Measurements from ENCODE around the gene FBN1.

The FBN1 gene

DNA sequence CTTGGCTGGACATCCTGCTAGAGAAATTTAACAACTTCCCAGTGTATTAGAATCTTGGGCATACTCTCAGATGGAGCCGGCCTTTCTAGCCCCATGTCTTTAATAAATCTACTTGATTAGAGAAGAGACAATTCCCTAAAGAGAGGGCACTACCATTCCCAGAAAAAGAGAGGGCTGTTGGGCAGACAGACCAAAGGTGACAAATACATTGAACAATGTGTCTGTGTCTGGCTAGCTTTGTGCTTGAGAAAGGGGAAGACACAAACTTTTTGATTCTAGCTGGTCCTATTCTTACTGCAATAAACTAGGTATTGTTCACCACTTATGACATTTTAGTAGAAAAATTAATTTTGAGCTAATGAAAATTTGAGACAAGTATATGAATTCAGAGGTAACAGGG lies 256.6 kb downstream of the FBN1 start:
- no peak for DNase-seq

DNA sequence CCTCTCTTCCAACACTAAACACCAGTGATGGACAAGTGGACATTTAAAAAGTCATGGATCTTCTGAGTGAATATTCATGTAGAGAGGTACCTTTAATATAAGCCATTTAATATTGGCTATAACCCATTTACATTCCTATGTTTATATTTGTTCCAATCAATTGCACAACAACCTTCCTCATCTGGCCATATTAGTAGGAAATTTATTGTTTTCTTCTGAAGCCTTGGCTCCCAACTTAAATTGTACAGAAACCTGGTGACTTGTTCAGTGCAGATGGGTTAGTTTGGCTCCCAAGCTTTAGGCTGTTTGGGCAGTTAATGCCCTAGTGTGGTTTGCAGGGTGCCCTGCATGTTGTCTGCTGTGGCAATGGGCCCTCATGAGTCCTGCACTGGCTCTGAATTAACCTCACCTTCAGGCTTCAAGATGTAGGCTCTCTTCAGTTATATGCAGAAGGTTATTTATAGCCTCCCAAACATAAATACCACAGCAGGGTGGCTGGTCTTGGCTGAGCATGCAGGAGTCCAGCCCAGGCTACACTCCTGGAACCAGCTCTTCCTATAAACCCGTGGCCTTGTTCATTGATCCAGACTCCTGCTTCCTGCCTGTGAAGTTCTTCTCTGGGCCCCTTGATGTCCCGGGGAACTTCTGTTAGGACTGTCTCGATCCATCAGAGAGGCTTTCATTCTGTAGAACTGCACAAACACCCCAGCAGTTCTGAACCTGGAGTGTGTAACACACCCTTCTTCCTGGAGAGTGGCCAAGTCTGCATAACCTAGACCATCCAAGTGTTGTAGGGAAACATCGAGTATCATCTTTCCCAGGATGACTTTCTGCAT lies 257.3 kb downstream of the FBN1 start:
- no peak for DNase-seq

DNA sequence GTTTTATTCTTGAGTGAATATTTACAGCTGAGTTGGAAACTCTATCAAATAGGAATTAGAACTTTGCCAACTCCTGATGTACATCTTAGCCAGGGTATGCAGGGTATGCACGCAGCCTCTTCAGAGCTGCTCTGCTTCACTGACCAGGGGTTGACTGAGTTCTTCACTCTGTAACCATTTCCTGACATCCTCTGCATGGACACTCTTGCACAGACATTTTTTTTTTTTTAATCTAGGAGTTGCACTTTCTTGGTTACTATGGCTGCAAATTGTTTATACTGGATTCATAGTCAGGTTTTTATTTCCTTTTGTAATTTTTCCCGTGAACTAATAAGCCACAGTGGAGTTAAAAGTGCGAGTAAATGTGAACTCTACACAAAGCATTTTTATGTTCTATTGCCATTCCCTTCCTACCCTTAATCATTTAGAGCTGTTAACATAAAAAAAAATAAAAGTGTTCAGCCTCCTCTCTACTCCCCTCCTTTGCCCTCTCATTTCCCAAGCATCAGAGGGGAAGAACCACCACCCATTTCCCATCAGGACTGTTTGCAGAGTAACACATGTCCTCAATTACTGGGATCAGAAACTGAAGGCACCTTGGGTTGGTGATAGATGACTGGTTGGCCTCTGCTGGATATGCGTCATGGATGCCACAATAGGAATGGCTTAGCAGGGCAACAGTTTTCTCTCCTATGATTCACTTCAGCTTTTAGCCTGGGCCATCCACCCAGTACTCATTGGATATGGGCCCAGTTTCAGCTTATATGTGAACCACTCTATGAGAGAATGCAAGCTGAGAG lies 260.3 kb downstream of the FBN1 start:
- no peak for DNase-seq

DNA sequence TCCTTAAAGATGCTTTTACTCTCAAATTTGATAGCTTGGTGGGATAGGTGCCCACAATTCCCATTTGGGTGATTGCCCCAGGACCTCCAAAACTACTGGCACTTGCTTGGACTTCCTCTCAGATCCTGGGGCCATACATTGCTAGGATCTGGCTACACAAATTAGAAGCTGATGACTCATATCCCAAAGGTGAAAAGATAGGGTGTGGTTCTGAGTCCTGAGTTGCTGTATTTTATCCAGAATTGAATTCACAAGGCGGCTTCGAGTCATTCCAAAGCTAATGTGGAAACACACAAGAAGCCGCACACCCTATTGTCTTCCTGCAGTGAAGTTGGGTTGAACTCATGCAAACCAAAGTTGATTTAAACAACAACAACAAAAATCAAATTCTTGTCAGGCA lies 260.9 kb downstream of the FBN1 start:
- no peak for DNase-seq

DNA sequence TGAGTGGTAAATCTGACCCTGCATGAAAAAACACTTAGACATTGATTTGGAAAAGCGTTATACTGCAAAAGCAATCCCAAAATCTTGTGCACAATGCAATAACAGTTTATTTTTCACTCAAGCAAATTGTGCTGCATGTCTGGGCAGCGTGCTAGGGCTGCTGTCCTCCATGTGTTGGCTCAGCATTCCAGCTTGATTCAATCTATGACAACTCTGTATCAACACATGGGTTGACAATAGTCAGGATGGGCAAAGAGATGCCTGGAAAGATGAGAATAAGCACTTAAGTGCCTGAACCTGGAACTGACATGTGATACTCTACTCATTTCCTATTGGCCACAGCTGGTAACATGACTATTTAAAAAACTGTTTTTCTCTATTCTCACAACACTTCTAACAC lies 262.5 kb downstream of the FBN1 start:
- no peak for DNase-seq

DNA sequence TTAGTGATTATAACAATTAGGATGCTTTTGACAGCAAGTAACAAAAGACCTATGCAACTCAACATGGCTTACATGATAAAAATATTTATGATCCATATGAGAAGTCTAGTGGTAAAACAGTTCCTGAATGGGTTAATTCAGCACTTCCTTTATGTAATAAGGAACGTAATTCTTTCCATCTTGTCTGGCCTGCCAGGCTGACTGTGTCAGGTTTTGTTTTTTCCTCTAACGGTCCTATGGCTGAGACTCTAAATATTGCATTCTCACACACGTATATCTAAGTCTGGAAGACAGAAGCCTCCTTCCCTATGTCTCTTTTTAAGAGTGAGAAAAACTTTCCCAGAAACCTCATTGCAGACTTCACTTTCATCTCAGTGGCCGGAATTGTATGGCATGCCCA lies 263.6 kb downstream of the FBN1 start:
- no peak for DNase-seq

DNA sequence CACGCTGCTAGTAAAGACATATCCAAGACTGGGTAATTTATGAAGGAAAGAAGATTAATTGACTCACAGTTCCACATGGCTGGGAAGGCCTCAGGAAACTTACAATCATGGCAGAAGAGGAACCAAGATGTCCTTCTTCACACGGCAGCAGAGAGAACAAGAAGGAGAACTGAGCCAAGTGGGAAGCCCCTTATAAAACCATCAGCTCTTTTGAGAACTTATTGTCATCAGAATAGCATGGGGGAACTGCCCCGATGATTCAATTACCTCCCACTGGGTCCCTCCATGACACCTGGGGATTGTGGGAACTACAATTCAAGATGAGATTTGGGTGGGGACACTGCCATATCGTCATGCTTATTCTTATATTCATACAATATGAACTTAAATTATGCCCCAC lies 265.3 kb downstream of the FBN1 start:
- DNase-seq: no peak

DNA sequence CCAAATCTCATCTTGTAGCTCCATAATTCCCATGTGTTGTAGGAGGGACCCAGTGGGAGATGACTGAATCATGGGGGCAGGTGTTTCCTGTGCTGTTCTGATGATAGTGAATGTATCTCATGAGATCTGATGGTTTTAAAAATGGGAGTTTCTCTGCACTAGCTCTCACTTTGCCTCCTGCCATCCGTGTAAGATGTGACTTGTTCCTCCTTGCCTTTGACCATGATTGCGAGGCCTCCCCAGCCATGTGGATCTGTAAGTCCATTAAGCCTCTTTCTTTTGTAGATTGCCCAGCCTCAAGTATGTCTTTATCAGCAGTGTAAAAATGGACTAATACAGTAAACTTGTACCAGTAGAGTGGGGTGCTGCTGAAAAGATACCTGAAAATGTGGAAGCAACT lies 269.7 kb downstream of the FBN1 start:
- no peak for DNase-seq

DNA sequence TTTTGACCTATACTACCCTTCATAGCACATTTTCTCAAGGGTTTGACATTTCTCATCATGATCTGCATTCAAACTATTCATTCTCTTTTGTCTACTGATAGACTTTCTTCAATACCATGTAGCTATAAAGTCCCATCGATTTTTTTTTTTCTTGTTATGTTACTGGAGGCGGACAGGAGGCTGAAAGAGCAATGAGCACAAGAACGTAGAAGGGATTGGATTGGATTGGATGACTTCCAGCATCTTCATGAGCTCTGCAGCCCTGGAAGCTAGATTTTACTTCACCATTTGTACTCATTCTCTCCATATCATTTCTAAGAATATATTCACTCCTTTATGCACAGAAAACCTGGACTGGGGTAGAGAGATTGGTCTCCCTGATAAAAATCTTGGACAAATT lies 271.0 kb downstream of the FBN1 start:
- no peak for DNase-seq

DNA sequence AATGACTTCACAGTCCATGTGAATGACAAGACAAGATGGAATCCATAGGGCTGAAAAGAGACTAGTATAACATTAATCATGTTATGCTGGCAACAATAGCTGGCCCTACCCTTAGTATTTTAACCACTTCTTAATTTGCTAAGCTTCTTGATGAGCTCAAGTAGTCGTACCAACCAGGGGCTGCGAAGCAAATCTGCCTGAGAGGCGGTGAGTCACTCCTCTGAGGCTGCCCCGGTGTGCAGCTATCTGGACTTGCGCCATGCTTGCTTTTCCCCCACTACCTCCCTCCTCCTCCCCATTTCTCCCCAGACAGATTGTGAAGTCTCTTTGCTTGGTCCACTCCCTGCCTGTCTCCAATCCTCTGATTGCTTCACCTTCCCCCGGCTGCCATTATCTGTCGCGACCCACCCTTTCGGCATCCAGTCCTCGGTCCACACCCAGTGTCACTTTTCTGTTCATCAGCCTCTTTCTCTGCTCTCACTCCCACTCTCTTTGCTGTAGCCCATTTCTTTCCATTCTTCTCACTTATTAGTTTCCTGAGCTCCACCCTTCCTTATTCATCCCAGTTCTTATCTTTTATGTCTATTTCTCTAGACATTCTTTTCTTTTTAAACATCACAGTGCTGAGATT lies 271.6 kb downstream of the FBN1 start:
- DNase-seq: no peak

DNA sequence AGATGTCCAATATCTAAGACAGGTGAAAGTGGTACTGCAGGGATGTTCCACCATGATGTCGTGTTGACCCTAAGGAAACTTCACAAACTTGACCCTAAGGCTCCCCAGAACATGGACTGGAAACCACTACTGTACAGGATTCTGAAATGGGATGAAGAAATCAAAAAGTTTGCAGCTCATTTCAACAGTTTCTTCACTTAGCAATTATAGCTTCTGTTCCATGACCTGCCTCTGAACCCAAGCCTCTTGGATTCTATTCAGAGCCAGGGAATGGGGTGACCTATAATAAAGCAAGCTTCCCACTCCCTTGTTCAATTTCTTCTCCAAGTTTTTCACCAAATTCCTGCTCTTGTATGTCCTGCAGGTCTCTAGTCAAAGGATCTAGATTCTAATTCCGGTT lies 273.5 kb downstream of the FBN1 start:
- no peak for DNase-seq

DNA sequence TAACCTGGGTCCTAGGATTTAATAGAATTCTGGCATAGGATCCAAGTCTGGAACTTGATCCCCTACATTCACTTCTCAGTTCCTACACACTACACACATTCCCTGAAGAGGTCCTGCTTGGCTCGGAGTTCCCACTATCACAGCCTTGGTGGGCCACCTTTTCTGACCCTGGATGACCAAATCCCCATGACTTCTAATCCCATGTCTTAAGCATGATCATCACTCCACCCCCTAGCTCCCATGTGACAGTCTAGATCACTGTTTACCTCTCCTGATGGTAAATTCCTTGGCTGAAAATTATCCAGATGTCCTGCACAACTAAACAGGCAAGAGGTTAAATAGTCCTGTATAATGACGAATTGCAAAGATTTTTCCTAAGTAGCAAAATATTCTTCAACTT lies 274.0 kb downstream of the FBN1 start:
- no peak for DNase-seq

DNA sequence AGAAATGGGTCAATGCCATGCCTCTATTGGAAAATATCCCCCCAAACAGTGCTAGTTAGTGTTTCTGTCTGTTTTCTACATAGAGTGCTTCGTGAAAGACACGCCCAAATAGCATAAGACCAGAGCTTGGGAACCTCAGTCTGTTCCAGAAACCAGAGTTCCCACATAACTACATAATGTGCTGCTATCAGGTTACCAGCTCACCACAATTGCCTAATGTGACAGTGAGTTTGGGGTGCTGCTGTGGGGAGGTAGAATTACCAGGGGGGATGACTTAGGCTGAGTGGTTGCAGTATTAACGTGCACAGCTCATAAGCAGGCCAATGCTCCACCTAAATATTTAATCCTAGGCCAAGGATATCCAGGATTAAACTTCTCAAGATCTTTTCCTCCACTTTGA lies 275.0 kb downstream of the FBN1 start:
- no peak for DNase-seq

DNA sequence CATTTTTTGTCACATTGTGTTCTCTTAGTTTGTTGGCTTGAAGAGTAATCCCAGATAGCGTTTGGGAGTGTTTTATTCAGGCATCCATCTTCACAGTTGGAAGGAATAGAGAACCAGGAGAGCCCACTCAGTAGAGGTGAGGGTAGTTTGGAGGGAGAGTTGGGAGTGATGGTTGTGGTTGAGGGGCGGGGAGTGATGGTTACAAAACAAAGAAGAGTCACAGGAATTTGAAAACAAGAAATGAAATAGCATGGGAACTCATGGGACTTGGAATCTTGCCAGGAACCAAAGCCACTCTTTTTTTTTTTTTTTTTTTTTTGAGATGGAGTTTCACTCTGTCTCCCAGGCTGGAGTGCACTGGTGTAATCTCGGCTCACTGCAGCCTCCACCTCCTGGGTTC lies 278.0 kb downstream of the FBN1 start:
- DNase-seq: no peak

DNA sequence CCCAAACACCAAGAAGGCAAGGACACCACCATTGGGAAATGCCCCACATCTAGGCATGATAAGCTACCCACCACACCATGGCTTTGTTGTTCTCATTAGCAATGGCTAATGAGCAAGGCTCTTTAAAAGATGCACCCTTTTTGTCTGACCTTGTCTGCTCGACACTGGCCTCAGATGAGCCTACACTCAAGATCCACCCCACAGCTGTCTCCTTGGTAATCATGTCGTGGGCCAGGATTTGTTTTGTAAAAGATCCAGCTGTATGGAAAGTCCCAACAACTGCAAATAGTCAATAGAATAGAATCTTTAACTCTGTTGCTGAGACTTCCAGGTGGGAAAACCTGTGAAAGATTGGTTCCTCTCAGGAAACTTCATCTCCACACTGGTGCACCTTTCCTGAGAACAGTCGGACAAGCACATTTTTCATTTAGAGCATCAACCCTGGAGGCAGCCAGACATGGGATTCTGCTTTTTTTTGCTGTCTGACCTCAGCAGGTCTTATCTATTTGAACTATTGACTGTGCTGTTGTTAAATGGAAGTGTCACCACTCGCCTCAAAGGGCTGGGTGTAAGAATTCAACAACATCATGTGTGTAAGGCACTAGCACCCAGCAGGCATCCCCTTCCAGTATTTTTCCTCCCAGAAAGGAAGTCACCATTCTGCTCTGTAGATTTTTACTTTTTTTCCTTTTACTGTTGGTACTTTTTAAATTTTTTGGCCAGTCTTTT lies 278.8 kb downstream of the FBN1 start:
- no peak for DNase-seq

DNA sequence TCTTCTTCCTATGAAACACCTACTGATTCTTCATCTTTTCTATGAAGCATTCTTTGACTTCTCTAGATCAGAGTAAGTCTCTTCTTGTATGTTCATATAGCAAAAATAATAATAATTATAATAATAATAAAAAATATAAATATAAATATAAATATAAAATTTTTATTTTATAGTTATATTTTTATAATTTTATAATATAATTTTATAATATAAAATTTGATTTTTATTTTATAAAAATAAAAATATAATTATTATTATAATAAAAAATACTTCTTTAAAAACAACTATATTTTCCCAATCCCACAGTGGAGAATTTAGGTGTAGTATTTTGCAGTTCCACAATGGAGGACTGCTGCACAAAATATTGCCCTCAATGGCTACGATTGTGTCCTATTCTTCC lies 279.9 kb downstream of the FBN1 start:
- no peak for DNase-seq

DNA sequence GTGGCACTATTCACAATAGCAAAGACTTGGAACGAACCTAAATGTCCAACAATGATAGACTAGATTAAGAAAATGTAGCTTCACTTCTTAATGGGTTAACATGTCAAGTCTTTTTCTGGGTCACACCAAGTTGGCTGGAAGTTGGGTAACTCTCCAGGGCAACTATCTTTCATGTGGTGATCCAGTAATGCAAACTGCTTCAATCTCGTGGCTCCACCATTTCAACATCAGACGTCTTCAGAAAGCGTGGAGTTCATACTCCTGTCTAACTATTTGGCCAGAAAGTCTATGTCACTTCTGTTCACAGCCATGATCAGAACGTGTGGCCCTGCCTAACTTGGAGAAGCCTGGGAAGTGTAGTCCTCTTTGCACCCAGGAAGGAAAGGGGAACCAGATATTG lies 282.0 kb downstream of the FBN1 start:
- no peak for DNase-seq

DNA sequence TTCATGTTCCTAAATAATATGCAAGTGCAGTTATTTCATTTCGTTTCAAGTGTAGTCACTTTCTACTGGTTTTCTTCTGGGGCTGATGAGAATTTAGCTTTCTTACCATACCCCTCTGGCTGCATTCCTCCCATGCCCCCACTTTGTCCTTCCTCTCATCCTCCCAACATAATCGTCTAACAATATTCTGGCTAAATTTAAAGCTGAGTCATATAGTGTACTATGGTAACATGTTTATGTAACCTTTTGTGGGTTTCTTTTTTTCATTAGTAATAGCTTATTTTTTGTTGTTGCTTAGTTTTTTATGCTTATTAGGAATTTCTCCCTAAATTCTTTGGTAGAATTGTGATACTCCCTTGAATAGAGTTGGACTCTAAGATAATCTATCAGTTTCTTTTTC lies 283.8 kb downstream of the FBN1 start:
- DNase-seq: no peak

DNA sequence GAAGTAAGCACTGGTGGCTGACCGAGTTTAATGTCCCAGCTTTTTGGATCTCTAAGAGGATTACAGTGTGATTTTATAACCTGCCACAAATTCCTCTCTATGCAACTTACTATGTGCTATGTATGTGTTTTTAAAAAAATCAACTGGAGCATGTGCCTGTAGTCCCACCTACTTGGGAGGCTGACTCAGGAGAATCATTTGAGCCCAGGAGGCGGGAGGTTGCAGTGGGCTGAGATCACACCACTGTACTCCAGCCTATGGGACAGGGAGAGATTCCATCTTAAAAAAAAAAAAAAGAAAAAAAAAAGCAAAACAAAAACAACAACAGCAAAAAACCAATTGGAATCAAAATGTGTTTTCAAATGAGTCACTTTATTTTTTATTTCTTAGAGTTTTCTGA lies 284.7 kb downstream of the FBN1 start:
- DNase-seq: no peak
